Neural cell (in vitro differentiated cells): Measurements from ENCODE around the gene EMP3. TPM values are rescaled to one million over a fixed set of nuclear protein-coding genes. Genes with fewer than 3 reads are reported as not detected.

Source experiments
- H2AFZ ChIP-seq: fragments of 200-600, 300-800 bp; sonication (generic), shearing (Covaris generic); 2 replicates; pipeline ENCODE4 v1.6.0; 2014; ENCODE audit warnings: low read depth, mild to moderate bottlenecking, antibody characterized with exemption, low read length, moderate library complexity
- H3F3A ChIP-seq: fragments of 200-600 bp; shearing (Covaris generic); 2 replicates; pipeline ENCODE4 v1.6.1; 2016; ENCODE audit warnings: mild to moderate bottlenecking, moderate library complexity, mixed read lengths, antibody characterized with exemption, low read length; ENCODE audit not compliant: insufficient read depth, poor library complexity, severe bottlenecking
- H3K27ac ChIP-seq: fragments of 200-600, 300-800 bp; sonication (generic), shearing (Covaris generic); 2 replicates; pipeline ENCODE4 v1.5.1; 2014; ENCODE audit warnings: mild to moderate bottlenecking, low read length, moderate library complexity
- H3K27me3 ChIP-seq: fragments of 300-800, 200-600 bp; sonication (generic), shearing (Covaris generic); 2 replicates; pipeline ENCODE4 v1.6.0; 2014; ENCODE audit warnings: mild to moderate bottlenecking, low read depth, low read length, moderate library complexity; ENCODE audit not compliant: insufficient read depth
- H3K36me3 ChIP-seq: fragments of 300-800, 200-600 bp; sonication (generic), shearing (Covaris generic); 2 replicates; pipeline ENCODE4 v1.5.1; 2014; ENCODE audit warnings: mild to moderate bottlenecking, antibody characterized with exemption, low read length, moderate library complexity; ENCODE audit not compliant: insufficient read depth
- H3K4me2 ChIP-seq: fragments of 300-800, 200-600 bp; sonication (generic), shearing (Covaris generic); 2 replicates; pipeline ENCODE4 v1.6.0; 2014; ENCODE audit warnings: mild to moderate bottlenecking, low read length
- H3K4me3 ChIP-seq: fragments of 300-800, 200-600 bp; sonication (generic), shearing (Covaris generic); 2 replicates; pipeline ENCODE4 v1.5.1; 2014; ENCODE audit warnings: mild to moderate bottlenecking, low read length, moderate library complexity
- H3K79me2 ChIP-seq: fragments of 200-600 bp; shearing (Covaris generic); replicated peaks from 2 replicates; pipeline ENCODE4 v1.6.0; 2014; ENCODE audit warnings: mild to moderate bottlenecking, low read length, moderate library complexity; ENCODE audit not compliant: insufficient read depth
- H3K9ac ChIP-seq: fragments of 300-800, 200-600 bp; sonication (generic), shearing (Covaris generic); 2 replicates; pipeline ENCODE4 v1.6.1; 2016; ENCODE audit warnings: mild to moderate bottlenecking, low read length, mixed read lengths
- H3K9me2 ChIP-seq: fragments of 200-600 bp; shearing (Covaris generic); 2 replicates; pipeline ENCODE4 v1.6.1; 2016; ENCODE audit warnings: mild to moderate bottlenecking, low read length, mixed read lengths; ENCODE audit not compliant: insufficient read depth
- H3K9me3 ChIP-seq: fragments of 200-600, 300-800 bp; sonication (generic), shearing (Covaris generic); 2 replicates; pipeline ENCODE4 v1.6.1; 2016; ENCODE audit warnings: mild to moderate bottlenecking, mixed run types, low read length, moderate library complexity, mixed read lengths
- H4K20me1 ChIP-seq: fragments of 200-600 bp; shearing (Covaris generic); 2 replicates; pipeline ENCODE4 v1.6.1; 2016; ENCODE audit warnings: mild to moderate bottlenecking, mixed run types; ENCODE audit not compliant: insufficient read depth
- EP300 ChIP-seq: fragments of 450-650 bp; conservative IDR thresholded peaks from 2 replicates; pipeline ENCODE4 v1.6.1; 2014; ENCODE audit warnings: antibody characterized with exemption, mild to moderate bottlenecking, moderate library complexity; ENCODE audit not compliant: poor library complexity, severe bottlenecking
- EZH2 ChIP-seq: fragments of 200-600, 300-800 bp; shearing (Covaris generic), sonication (generic); IDR thresholded peaks from 2 replicates; pipeline ENCODE4 v1.6.1; 2014; ENCODE audit warnings: antibody characterized with exemption, low read length, borderline replicate concordance, mild to moderate bottlenecking; ENCODE audit not compliant: insufficient read depth, poor library complexity, severe bottlenecking
- MXI1 ChIP-seq: fragments of 450-650 bp; conservative IDR thresholded peaks from 2 replicates; pipeline ENCODE4 v1.6.1; 2014; ENCODE audit warnings: antibody characterized with exemption, mild to moderate bottlenecking; ENCODE audit not compliant: poor library complexity, severe bottlenecking
- POLR2AphosphoS5 ChIP-seq: IDR thresholded peaks from 2 replicates; pipeline ENCODE4 v1.6.1; 2012
- RAD21 ChIP-seq: fragments of 450-650 bp; conservative IDR thresholded peaks from 2 replicates; pipeline ENCODE4 v1.6.1; 2014; ENCODE audit warnings: antibody characterized with exemption, mild to moderate bottlenecking, moderate library complexity
- SMC3 ChIP-seq: fragments of 450-650 bp; conservative IDR thresholded peaks from 2 replicates; pipeline ENCODE4 v1.6.1; 2014; ENCODE audit warnings: antibody characterized with exemption, mild to moderate bottlenecking, moderate library complexity; ENCODE audit not compliant: poor library complexity
- TAF1 ChIP-seq: IDR thresholded peaks from 2 replicates; pipeline ENCODE4 v1.6.1; 2012; ENCODE audit warnings: low read depth
- polyA plus RNA-seq: library from polyadenylated mRNA; depleted of rRNA; stranded (reverse); fragments of >200 nt; gene quantifications from 2 replicates; pipeline ENCODE4 v1.2.3, GENCODE V29; 2014
- TF ChIP-seq, protein P1 (sequence below): IDR thresholded peaks from 2 replicates; pipeline ENCODE4 v1.6.1; 2012; ENCODE audit warnings: borderline replicate concordance
- TF ChIP-seq, protein P2 (sequence below): fragments of 450-650 bp; IDR thresholded peaks from 2 replicates; pipeline ENCODE4 v1.5.1; 2014; ENCODE audit warnings: antibody characterized with exemption, mild to moderate bottlenecking, moderate library complexity; ENCODE audit not compliant: poor library complexity, severe bottlenecking

EMP3 gene
- polyA plus RNA-seq, 1 donor from 2014 or later, result not detected

DNA sequence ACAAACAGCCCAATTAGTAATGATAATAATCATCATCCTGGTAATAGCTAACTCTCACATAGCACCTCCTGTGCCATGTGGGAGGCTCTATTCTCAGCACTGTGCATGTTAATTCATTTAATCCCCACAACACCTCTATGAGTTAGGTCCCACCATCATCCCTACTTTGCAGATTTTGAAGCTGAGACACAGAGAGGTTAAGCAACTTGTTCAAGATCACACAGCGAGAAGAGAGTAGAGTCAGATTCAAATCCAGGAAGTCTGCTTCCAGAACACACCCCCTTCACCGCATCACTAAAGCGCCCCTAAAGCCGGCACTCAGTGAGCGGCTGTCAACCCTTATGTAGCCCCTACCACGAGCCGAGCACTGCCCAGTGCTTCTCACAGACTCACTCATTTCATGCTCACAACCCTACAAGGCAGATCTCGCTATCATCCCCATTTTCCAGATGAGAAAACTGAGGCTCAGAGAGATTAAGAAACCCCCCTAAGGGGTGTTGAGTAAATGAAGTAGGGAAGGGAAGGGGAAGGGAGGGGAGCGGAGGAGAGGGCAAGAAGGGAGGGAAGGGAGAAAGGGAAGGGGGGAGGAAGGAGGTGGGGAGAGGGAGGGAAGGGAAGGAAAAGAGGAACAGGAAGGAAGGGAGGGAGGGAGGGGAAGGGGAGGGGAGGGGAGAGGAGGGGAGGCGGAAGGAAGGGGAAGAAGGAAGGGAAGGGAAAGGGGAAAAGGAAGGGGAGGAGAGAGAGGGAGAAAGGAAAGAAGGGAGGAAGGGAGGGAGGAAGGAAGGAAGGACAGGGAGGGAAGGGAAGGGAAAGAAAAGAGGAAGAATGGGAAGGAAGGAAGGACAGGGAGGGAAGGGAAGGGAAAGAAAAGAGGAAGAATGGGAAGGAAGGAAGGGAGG lies 16.4 kb downstream of the EMP3 start:
- no peak overlapping the region for H3K27ac ChIP-seq

GRCh38 chr19:48342414-48342738 lies 17.0 kb downstream of the EMP3 start:
- no peak overlapping the region for H3K4me2 ChIP-seq
- no peaks in the 10 kb centered on the region for H4K20me1 ChIP-seq
- no peaks in the 10 kb centered on the region for H3K27me3 ChIP-seq
- H3F3A ChIP-seq, result no peaks in the 10 kb centered on the region
- H2AFZ ChIP-seq, result no peak overlapping the region
- H3K4me3 ChIP-seq, result no peak overlapping the region
- H3K9me2 ChIP-seq, result no peaks in the 10 kb centered on the region
- TF ChIP-seq TAF1 (no peak), RAD21 (no peak), EP300 (no peak), POLR2AphosphoS5 (no peak), MXI1 (no peak), EZH2 (no peak), SMC3 (no peak)
- TF ChIP-seq, protein P1, sequence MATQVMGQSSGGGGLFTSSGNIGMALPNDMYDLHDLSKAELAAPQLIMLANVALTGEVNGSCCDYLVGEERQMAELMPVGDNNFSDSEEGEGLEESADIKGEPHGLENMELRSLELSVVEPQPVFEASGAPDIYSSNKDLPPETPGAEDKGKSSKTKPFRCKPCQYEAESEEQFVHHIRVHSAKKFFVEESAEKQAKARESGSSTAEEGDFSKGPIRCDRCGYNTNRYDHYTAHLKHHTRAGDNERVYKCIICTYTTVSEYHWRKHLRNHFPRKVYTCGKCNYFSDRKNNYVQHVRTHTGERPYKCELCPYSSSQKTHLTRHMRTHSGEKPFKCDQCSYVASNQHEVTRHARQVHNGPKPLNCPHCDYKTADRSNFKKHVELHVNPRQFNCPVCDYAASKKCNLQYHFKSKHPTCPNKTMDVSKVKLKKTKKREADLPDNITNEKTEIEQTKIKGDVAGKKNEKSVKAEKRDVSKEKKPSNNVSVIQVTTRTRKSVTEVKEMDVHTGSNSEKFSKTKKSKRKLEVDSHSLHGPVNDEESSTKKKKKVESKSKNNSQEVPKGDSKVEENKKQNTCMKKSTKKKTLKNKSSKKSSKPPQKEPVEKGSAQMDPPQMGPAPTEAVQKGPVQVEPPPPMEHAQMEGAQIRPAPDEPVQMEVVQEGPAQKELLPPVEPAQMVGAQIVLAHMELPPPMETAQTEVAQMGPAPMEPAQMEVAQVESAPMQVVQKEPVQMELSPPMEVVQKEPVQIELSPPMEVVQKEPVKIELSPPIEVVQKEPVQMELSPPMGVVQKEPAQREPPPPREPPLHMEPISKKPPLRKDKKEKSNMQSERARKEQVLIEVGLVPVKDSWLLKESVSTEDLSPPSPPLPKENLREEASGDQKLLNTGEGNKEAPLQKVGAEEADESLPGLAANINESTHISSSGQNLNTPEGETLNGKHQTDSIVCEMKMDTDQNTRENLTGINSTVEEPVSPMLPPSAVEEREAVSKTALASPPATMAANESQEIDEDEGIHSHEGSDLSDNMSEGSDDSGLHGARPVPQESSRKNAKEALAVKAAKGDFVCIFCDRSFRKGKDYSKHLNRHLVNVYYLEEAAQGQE, result no peak
- TF ChIP-seq, protein P2, sequence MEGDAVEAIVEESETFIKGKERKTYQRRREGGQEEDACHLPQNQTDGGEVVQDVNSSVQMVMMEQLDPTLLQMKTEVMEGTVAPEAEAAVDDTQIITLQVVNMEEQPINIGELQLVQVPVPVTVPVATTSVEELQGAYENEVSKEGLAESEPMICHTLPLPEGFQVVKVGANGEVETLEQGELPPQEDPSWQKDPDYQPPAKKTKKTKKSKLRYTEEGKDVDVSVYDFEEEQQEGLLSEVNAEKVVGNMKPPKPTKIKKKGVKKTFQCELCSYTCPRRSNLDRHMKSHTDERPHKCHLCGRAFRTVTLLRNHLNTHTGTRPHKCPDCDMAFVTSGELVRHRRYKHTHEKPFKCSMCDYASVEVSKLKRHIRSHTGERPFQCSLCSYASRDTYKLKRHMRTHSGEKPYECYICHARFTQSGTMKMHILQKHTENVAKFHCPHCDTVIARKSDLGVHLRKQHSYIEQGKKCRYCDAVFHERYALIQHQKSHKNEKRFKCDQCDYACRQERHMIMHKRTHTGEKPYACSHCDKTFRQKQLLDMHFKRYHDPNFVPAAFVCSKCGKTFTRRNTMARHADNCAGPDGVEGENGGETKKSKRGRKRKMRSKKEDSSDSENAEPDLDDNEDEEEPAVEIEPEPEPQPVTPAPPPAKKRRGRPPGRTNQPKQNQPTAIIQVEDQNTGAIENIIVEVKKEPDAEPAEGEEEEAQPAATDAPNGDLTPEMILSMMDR, result no peak
- H3K9ac ChIP-seq, result no peak overlapping the region
- no peaks in the 10 kb centered on the region for H3K36me3 ChIP-seq
- no peaks in the 10 kb centered on the region for H3K79me2 ChIP-seq
- H3K27ac ChIP-seq, result no peak overlapping the region
- no peaks in the 10 kb centered on the region for H3K9me3 ChIP-seq

More for the DNA sequence above, 16.4 kb downstream of the EMP3 start:
- H3K9ac ChIP-seq, result no peak overlapping the region
- H2AFZ ChIP-seq, result no peak overlapping the region
- no peaks in the 10 kb centered on the region for H3K9me3 ChIP-seq
- H3K36me3 ChIP-seq, result no peaks in the 10 kb centered on the region
- no peak overlapping the region for H3K4me3 ChIP-seq
- H3K4me2 ChIP-seq, result no peak overlapping the region
- no peaks in the 10 kb centered on the region for H3F3A ChIP-seq
- H4K20me1 ChIP-seq, result no peaks in the 10 kb centered on the region
- no peaks in the 10 kb centered on the region for H3K27me3 ChIP-seq
- H3K9me2 ChIP-seq, result no peaks in the 10 kb centered on the region
- TF ChIP-seq, protein P1, result no peak
- TF ChIP-seq POLR2AphosphoS5, result no peak
- no peak for TF ChIP-seq RAD21
- TF ChIP-seq, protein P2, result no peak
- no peak for TF ChIP-seq SMC3
- no peak for TF ChIP-seq TAF1
- TF ChIP-seq MXI1, result no peak
- no peak for TF ChIP-seq EZH2
- TF ChIP-seq EP300, result no peak
- H3K79me2 ChIP-seq, result no peaks in the 10 kb centered on the region
